OCI-LY1 (cell line): ENCODE data around the gene MED14.

ENCODE experiments used
- CTCF ChIP-seq: fragments of 200-600 bp; sonication (generic), shearing (Covaris generic); IDR thresholded peaks from 2 replicates; pipeline ENCODE4 v1.5.1; 2017; ENCODE audit warnings: mild to moderate bottlenecking, antibody characterized with exemption, low read length, moderate library complexity, mixed read lengths
- EZH2 ChIP-seq: fragments of 200-600 bp; sonication (generic), shearing (Covaris generic); IDR thresholded peaks from 2 replicates; pipeline ENCODE4 v1.8.0; 2017; ENCODE audit warnings: borderline replicate concordance, mixed run types, mild to moderate bottlenecking, antibody characterized with exemption, low read length, moderate library complexity, mixed read lengths

GRCh38 chrX:40736170-40736505 is 796 bp upstream of the MED14 start:
- no peak for TF ChIP-seq CTCF
- TF ChIP-seq EZH2 = no peak
